Measurements from ENCODE around the gene GREB1.

DNA sequence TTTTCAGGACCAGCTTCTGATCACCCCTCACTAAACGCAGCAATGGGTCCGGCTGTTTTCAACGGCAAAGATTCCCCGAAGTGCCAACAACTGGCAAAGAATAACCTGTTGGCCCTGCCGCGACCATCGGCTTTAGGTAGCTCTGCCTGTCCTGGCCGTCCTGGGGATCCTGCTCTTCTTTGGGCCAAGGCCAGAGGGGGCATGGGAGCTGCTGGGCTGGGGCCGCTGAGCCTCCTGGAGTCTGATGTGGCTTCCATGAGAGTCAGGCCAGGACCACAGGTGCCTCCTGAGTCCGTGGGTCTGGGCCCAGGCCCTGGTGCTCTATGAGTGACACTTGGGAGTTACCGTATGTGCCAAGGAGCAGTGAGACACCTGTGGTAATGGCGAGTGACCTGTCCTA is 46.9 kb downstream of the GREB1 start:
- no peak for TF ChIP-seq EZH2 (IDR thresholded peaks at IDR 0.05; ENCODE audit: borderline replicate concordance, low read depth, low read length, poor library complexity, severe bottlenecking)
- TF ChIP-seq, protein P1, sequence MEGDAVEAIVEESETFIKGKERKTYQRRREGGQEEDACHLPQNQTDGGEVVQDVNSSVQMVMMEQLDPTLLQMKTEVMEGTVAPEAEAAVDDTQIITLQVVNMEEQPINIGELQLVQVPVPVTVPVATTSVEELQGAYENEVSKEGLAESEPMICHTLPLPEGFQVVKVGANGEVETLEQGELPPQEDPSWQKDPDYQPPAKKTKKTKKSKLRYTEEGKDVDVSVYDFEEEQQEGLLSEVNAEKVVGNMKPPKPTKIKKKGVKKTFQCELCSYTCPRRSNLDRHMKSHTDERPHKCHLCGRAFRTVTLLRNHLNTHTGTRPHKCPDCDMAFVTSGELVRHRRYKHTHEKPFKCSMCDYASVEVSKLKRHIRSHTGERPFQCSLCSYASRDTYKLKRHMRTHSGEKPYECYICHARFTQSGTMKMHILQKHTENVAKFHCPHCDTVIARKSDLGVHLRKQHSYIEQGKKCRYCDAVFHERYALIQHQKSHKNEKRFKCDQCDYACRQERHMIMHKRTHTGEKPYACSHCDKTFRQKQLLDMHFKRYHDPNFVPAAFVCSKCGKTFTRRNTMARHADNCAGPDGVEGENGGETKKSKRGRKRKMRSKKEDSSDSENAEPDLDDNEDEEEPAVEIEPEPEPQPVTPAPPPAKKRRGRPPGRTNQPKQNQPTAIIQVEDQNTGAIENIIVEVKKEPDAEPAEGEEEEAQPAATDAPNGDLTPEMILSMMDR (conservative IDR thresholded peaks at IDR 0.05; ENCODE audit: low read depth, low read length): no peak
